SK-N-SH treated with all-trans-retinoic acid at 6 μM for 48 hours (cell line): ENCODE results near the gene RAD23A.

Source experiments
- ARNTL ChIP-seq: fragments of 450-650 bp; formaldehyde crosslinking; IDR thresholded peaks from 2 replicates; pipeline ENCODE4 v1.5.0; 2020; ENCODE audit warnings: low read depth, mild to moderate bottlenecking, moderate library complexity, borderline replicate concordance
- GLIS3 ChIP-seq: fragments of 250-450 bp; sonication (Bioruptor Pico); IDR thresholded peaks from 2 replicates; pipeline ENCODE4 v1.5.0; 2020; ENCODE audit warnings: mild to moderate bottlenecking, moderate library complexity
- ISL1 ChIP-seq: fragments of 250-450 bp; sonication (Bioruptor Pico); IDR thresholded peaks from 2 replicates; pipeline ENCODE4 v2.1.2; 2022; ENCODE audit warnings: mild to moderate bottlenecking, moderate library complexity
- OSR1 ChIP-seq: fragments of 250-450 bp; sonication (Bioruptor Pico); IDR thresholded peaks from 2 replicates; pipeline ENCODE4 v1.8.0; 2022; ENCODE audit warnings: moderate library complexity, mild to moderate bottlenecking, inconsistent platforms
- ZNF8 ChIP-seq: fragments of 450-650 bp; formaldehyde crosslinking; IDR thresholded peaks from 2 replicates; pipeline ENCODE4 v1.5.0; 2020; ENCODE audit warnings: mild to moderate bottlenecking, moderate library complexity
- TF ChIP-seq, protein P1 (sequence below): fragments of 250-450 bp; sonication (Bioruptor Pico); IDR thresholded peaks from 2 replicates; pipeline ENCODE4 v1.5.1; 2020; ENCODE audit warnings: low read depth, mild to moderate bottlenecking, moderate library complexity
- TF ChIP-seq, protein P2 (sequence below): fragments of 250-450 bp; sonication (Bioruptor Pico); IDR thresholded peaks from 2 replicates; pipeline ENCODE4 v1.5.0; 2020; ENCODE audit warnings: mild to moderate bottlenecking, moderate library complexity
- TF ChIP-seq, protein P3 (sequence below): fragments of 250-450 bp; sonication (Bioruptor Pico); IDR thresholded peaks from 2 replicates; pipeline ENCODE4 v1.8.0; 2020; ENCODE audit warnings: mild to moderate bottlenecking, moderate library complexity, borderline replicate concordance

DNA sequence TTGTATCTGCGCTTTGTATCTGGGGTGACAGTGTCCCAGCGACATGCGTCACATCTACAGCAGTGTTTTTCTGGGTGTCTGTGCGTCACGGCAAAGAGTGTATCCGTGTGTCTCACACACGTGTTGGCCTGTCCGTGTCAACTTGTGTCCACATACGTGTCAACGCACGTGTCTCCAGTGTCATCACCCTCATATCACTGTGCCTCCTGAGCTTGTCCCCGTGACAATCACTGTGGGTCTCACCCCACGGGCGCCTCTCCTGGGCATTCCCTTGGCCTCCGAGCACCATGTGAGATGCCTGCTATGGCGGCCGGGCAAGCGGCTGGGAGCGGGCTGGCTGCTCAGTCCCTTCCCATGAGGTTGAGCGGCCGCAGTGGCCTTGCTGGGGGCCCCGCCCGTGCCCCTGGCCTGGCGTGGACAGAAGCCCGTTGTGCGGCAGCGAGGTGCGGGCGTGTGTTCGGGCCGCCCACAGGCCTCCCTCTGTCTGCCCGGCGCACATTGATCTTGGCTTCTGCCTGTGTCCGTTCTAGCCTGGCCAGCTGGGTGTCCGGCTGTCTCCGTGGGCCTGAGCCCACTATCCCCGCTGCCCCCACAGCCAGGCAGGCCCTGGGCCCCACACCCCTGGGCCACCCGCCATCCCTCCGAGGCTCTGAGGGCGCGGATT lies 56.0 kb downstream of the RAD23A start:
- TF ChIP-seq ISL1 (CRISPR knock-in tag) (no peak), ZNF8 (CRISPR knock-in tag) (no peak), ARNTL (CRISPR knock-in tag) (no peak), GLIS3 (no peak), OSR1 (CRISPR knock-in tag) (no peak)
- TF ChIP-seq, protein P1, sequence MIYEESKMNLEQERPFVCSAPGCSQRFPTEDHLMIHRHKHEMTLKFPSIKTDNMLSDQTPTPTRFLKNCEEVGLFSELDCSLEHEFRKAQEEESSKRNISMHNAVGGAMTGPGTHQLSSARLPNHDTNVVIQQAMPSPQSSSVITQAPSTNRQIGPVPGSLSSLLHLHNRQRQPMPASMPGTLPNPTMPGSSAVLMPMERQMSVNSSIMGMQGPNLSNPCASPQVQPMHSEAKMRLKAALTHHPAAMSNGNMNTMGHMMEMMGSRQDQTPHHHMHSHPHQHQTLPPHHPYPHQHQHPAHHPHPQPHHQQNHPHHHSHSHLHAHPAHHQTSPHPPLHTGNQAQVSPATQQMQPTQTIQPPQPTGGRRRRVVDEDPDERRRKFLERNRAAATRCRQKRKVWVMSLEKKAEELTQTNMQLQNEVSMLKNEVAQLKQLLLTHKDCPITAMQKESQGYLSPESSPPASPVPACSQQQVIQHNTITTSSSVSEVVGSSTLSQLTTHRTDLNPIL: no peak
- TF ChIP-seq, protein P2, sequence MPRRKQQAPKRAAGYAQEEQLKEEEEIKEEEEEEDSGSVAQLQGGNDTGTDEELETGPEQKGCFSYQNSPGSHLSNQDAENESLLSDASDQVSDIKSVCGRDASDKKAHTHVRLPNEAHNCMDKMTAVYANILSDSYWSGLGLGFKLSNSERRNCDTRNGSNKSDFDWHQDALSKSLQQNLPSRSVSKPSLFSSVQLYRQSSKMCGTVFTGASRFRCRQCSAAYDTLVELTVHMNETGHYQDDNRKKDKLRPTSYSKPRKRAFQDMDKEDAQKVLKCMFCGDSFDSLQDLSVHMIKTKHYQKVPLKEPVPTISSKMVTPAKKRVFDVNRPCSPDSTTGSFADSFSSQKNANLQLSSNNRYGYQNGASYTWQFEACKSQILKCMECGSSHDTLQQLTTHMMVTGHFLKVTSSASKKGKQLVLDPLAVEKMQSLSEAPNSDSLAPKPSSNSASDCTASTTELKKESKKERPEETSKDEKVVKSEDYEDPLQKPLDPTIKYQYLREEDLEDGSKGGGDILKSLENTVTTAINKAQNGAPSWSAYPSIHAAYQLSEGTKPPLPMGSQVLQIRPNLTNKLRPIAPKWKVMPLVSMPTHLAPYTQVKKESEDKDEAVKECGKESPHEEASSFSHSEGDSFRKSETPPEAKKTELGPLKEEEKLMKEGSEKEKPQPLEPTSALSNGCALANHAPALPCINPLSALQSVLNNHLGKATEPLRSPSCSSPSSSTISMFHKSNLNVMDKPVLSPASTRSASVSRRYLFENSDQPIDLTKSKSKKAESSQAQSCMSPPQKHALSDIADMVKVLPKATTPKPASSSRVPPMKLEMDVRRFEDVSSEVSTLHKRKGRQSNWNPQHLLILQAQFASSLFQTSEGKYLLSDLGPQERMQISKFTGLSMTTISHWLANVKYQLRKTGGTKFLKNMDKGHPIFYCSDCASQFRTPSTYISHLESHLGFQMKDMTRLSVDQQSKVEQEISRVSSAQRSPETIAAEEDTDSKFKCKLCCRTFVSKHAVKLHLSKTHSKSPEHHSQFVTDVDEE (CRISPR knock-in tag): no peak
- TF ChIP-seq, protein P3, sequence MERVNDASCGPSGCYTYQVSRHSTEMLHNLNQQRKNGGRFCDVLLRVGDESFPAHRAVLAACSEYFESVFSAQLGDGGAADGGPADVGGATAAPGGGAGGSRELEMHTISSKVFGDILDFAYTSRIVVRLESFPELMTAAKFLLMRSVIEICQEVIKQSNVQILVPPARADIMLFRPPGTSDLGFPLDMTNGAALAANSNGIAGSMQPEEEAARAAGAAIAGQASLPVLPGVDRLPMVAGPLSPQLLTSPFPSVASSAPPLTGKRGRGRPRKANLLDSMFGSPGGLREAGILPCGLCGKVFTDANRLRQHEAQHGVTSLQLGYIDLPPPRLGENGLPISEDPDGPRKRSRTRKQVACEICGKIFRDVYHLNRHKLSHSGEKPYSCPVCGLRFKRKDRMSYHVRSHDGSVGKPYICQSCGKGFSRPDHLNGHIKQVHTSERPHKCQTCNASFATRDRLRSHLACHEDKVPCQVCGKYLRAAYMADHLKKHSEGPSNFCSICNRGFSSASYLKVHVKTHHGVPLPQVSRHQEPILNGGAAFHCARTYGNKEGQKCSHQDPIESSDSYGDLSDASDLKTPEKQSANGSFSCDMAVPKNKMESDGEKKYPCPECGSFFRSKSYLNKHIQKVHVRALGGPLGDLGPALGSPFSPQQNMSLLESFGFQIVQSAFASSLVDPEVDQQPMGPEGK (CRISPR knock-in tag): no peak
